ENCODE measurements around the gene SLCO2B1. TPM values are rescaled to one million over a fixed set of nuclear protein-coding genes. Genes with fewer than 3 reads are reported as not detected.

The SLCO2B1 gene
- total RNA-seq, 4 donors from 2014 or later = 25.7 to 70.1 (median 33.1) TPM

DNA sequence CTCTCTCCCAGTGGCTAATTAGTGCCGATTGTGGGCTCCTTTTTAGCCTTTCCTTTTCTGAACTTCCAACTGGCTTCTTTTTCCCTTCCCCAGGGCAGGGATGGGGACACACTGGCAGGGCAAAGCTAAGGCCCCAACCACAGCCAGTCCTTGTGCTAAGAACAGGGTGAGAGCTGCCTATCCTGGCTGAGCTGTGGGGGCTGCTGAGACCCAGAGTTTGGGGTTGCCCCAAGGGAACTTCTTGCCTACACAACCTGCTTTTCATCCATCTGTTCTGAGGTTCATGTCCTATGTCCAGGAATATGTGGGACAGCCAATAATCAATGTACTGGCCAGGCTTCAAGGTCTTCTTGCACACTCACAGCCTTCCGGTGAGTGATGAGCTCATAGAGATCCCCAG lies 79.7 kb downstream of the SLCO2B1 start:
- no peak for ATAC-seq
- Histone ChIP-seq H3K36me3 (no peaks in the 10 kb centered on the region), H3K9me3 (no peaks in the 10 kb centered on the region), H3K4me3 (no peak overlapping the region), H3K27ac (no peak overlapping the region), H3K4me1 (no peaks in the 10 kb centered on the region), H3K27me3 (peaks cover 39% of the 10 kb centered on the region)
- 80% methylated on average over 1 of the region's 2 CpGs for WGBS, 2 donors (ENCODE audit: low coverage in 1 of 2)
- TF ChIP-seq POLR2AphosphoS5 (IDR thresholded peaks at IDR 0.05) = no peak
- TF ChIP-seq POLR2A (IDR thresholded peaks at IDR 0.05) = no peak
- TF ChIP-seq, protein P1, sequence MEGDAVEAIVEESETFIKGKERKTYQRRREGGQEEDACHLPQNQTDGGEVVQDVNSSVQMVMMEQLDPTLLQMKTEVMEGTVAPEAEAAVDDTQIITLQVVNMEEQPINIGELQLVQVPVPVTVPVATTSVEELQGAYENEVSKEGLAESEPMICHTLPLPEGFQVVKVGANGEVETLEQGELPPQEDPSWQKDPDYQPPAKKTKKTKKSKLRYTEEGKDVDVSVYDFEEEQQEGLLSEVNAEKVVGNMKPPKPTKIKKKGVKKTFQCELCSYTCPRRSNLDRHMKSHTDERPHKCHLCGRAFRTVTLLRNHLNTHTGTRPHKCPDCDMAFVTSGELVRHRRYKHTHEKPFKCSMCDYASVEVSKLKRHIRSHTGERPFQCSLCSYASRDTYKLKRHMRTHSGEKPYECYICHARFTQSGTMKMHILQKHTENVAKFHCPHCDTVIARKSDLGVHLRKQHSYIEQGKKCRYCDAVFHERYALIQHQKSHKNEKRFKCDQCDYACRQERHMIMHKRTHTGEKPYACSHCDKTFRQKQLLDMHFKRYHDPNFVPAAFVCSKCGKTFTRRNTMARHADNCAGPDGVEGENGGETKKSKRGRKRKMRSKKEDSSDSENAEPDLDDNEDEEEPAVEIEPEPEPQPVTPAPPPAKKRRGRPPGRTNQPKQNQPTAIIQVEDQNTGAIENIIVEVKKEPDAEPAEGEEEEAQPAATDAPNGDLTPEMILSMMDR (IDR thresholded peaks at IDR 0.05) = no peak
- no peak for TF ChIP-seq EP300 (IDR thresholded peaks at IDR 0.05)

DNA sequence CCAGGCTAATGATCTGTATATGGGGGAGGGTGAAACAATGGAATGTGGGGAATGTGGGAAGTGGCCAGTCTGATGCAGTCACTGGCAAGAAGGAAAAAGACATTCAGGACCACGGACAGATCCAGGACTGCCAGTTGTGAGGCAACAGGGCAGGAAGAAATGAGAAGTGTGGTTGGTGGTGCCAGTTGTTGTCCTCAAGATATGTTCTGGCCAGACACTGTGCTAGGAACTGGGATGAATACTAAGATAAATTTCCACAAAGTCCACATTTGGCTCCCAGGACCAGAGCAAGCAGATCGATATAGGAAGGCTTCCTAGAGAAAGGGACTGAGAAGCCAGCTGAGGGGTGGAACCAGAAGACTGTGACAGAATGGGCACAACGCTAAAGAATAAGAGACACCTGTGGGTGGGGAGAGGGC lies 82.9 kb downstream of the SLCO2B1 start:
- Histone ChIP-seq H3K36me3 (no peaks in the 10 kb centered on the region), H3K27ac (no peak overlapping the region), H3K9me3 (no peaks in the 10 kb centered on the region), H3K4me3 (no peak overlapping the region), H3K27me3 (peaks cover 67% of the 10 kb centered on the region), H3K4me1 (no peaks in the 10 kb centered on the region)
- no peak for ATAC-seq
- 21 to 35% methylated on average over 2 of the region's 3 CpGs for WGBS, 2 donors (ENCODE audit: low coverage in 1 of 2)
- TF ChIP-seq POLR2AphosphoS5 (IDR thresholded peaks at IDR 0.05) (no peak), POLR2A (IDR thresholded peaks at IDR 0.05) (no peak), EP300 (IDR thresholded peaks at IDR 0.05) (no peak)
- TF ChIP-seq, protein P1 (IDR thresholded peaks at IDR 0.05) = no peak

DNA sequence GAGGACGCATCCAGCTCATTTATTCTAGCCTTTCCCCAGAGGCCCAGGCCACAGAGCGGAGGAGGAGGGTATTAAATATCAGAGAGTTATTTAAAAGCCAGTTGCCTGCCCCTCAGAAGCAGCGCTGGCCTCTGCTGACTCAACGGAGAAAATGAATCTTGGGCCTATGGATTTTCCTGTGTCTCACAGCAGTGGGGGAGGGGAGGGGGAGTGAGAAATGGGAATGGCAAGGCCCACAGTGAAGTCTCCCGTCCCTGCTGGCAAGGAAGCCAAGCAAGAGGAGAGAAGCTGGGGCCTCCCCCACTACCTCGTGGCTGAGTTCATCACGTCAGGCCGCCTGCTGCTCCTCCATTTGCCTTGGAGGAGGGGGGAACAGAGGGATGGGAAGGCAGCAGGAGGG lies 85.2 kb downstream of the SLCO2B1 start:
- Histone ChIP-seq H3K27ac (no peak overlapping the region), H3K4me3 (no peak overlapping the region), H3K4me1 (peaks cover 0 to 13% (median 6%) of the 10 kb centered on the region in 3 donors), H3K27me3 (peaks cover 74% of the 10 kb centered on the region), H3K36me3 (no peaks in the 10 kb centered on the region), H3K9me3 (no peaks in the 10 kb centered on the region)
- WGBS, 2 donors (ENCODE audit: low coverage in 1 of 2) = 49 to 60% methylated on average over 1 to 5 of the region's 8 CpGs
- ATAC-seq = no peak
- TF ChIP-seq, protein P1 (IDR thresholded peaks at IDR 0.05) = no peak

DNA sequence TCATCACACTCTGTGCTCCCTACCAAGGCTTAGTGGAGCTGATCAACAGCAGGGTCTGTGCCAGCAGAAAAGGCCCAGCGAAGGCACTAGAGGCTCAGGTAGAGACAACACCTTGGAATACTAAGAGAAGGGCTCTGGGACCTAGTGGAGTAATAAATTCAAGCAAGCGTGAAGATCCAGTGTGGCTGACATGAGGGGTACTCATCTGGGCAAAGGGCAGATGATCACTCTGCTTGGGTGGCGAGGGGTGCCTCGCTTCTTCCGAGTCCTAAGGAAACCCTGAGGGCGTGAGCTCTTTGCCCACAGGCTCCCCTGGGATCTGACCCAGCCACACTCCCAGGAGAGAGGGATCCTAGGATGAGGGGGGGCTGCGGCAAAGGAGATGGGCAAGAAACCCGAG lies 86.1 kb downstream of the SLCO2B1 start:
- peaks cover 73% of the 10 kb centered on the region for H3K27me3 ChIP-seq
- WGBS, 2 donors (ENCODE audit: low coverage in 1 of 2) = 78 to 90% methylated on average over 5 of the region's 8 CpGs
- no peak for ATAC-seq

More for the DNA sequence above, 86.1 kb downstream of the SLCO2B1 start:
- Histone ChIP-seq H3K36me3 (no peaks in the 10 kb centered on the region), H3K4me1 (peaks cover 0 to 23% (median 6%) of the 10 kb centered on the region in 3 donors), H3K9me3 (no peaks in the 10 kb centered on the region), H3K4me3 (no peak overlapping the region), H3K27ac (no peak overlapping the region)
- TF ChIP-seq, protein P1 (IDR thresholded peaks at IDR 0.05) = no peak
- TF ChIP-seq POLR2A (IDR thresholded peaks at IDR 0.05) (no peak), POLR2AphosphoS5 (IDR thresholded peaks at IDR 0.05) (no peak), EP300 (IDR thresholded peaks at IDR 0.05) (no peak)

Measured in gastroesophageal sphincter (tissue), 4 donors.